K562 (cell line): Measurements from ENCODE around the gene B3GAT3. TPM values are rescaled to one million over a fixed set of nuclear protein-coding genes. Genes with fewer than 3 reads are reported as not detected.
"Not testable (repeated sequence)": the region's sequence is repeated elsewhere in the genome, so short reads cannot be mapped to it uniquely, and the experiment has no call there.

Experiments
- ATAC-seq: fragments of 200-7000 bp; cut with Tn5 transposase; 3 replicates; pipeline ENCODE4 v1.9.1; 2020; ENCODE audit warnings: moderate library complexity
- BruUV-seq: library from RNA; stranded (reverse); fragments of 400-500 nt; replicated peaks from 2 replicates; lab custom pipeline; 2021; lab: Mats Ljungman, UMichigan
- CTCF ChIA-PET: fragments of 300-600 bp; formaldehyde crosslinking; extraction: SDS; loops from one replicate; lab custom pipeline; 2021; ENCODE audit warnings: low intra/inter-chr PET ratio; lab: Yijun Ruan, JAX
- POLR2A ChIA-PET: fragments of 300-600, 350-650 bp; sonication (Branson Sonifier 250); formaldehyde crosslinking; extraction: SDS; loops from one replicate; lab custom pipeline; 2021; ENCODE audit warnings: antibody characterized with exemption, inconsistent platforms; lab: Yijun Ruan, JAX
- DNase-seq, 4 experiments: peaks; one replicate each; pipeline versions ENCODE4 v3.0.0 to v3.0.0-alpha.2; 2011 to 2018; ENCODE audit warnings: low spot score in 3 of 4, mixed read lengths in 3 of 4; ENCODE audit errors: extremely low read depth in 1 of 4
- FAIRE-seq: peaks from 2 replicates; lab custom pipeline; 2011; peaks lifted over from hg19 to GRCh38; lab: Jason Lieb, UNC
- H2AFZ ChIP-seq: 2 replicates; pipeline ENCODE4 v1.6.0; 2011; ENCODE audit warnings: low read depth, low read length, control low read depth, inconsistent platforms
- H3K27ac ChIP-seq: fragments of 200-600 bp; 3 replicates; pipeline ENCODE4 v1.8.0; 2011; ENCODE audit warnings: low read depth, mild to moderate bottlenecking, control low read depth, inconsistent platforms, low read length, moderate library complexity, mixed read lengths; ENCODE audit errors: extremely low read depth
- H3K27me3 ChIP-seq, 2 experiments: fragments of 300-600 bp in 1 of 2; 2 replicates in 1 of 2; 3 replicates in 1 of 2; pipeline versions ENCODE4 v1.6.0 to v1.8.0; 2011; ENCODE audit warnings: inconsistent platforms in 2 of 2, low read length in 2 of 2, mild to moderate bottlenecking in 1 of 2, mixed read lengths in 1 of 2, moderate library complexity in 1 of 2; ENCODE audit not compliant: control insufficient read depth in 2 of 2, insufficient read depth in 2 of 2
- H3K36me3 ChIP-seq: fragments of 300-600 bp; 3 replicates; pipeline ENCODE4 v1.8.0; 2011; ENCODE audit warnings: mild to moderate bottlenecking, low read length, inconsistent platforms; ENCODE audit not compliant: control insufficient read depth, insufficient read depth
- H3K4me1 ChIP-seq, 2 experiments: fragments of 200-600 bp in 1 of 2; replicated peaks in 1 of 2; 2 replicates in 1 of 2; 3 replicates in 1 of 2; pipeline versions ENCODE4 v1.5.1 to v1.8.0; 2011; ENCODE audit warnings: inconsistent platforms in 2 of 2, low read length in 2 of 2, mild to moderate bottlenecking in 1 of 2, mixed read lengths in 1 of 2, moderate library complexity in 1 of 2; ENCODE audit not compliant: control insufficient read depth in 2 of 2, insufficient read depth in 2 of 2
- H3K4me2 ChIP-seq: 2 replicates; pipeline ENCODE4 v1.6.1; 2011; ENCODE audit warnings: low read length, control low read depth, inconsistent platforms, mixed read lengths; ENCODE audit not compliant: insufficient read depth
- H3K4me3 ChIP-seq: fragments of 200-600 bp; sonication (generic), shearing (Covaris generic); 2 replicates; pipeline ENCODE4 v1.5.1; 2016; ENCODE audit warnings: control low read depth, inconsistent platforms
- H3K79me2 ChIP-seq: fragments of 200-600 bp; 3 replicates; pipeline ENCODE4 v1.8.0; 2011; ENCODE audit warnings: low read length, inconsistent platforms; ENCODE audit not compliant: control insufficient read depth, insufficient read depth
- H3K9ac ChIP-seq, 2 experiments: 2 replicates each; pipeline versions ENCODE4 v1.6.0 to v1.6.1; 2011; ENCODE audit warnings: low read depth in 2 of 2, low read length in 2 of 2, control low read depth in 1 of 2, inconsistent platforms in 1 of 2, mild to moderate bottlenecking in 1 of 2, mixed read lengths in 1 of 2; ENCODE audit not compliant: insufficient read depth in 1 of 2
- H3K9me1 ChIP-seq: one replicate; pipeline ENCODE4 v1.6.0; 2011; ENCODE audit warnings: inconsistent platforms, mild to moderate bottlenecking, low read length, moderate library complexity; ENCODE audit not compliant: control insufficient read depth, insufficient read depth
- H3K9me3 ChIP-seq: replicated peaks from 2 replicates; pipeline ENCODE4 v1.5.1; 2011; ENCODE audit warnings: low read depth, low read length, inconsistent platforms; ENCODE audit not compliant: control insufficient read depth, insufficient read depth
- H4K20me1 ChIP-seq: replicated peaks from 2 replicates; pipeline ENCODE4 v1.6.1; 2011; ENCODE audit warnings: low read length, inconsistent platforms, mixed read lengths; ENCODE audit not compliant: control insufficient read depth, insufficient read depth
- RBFOX2 ChIP-seq: fragments of 200-400 bp; formaldehyde crosslinking; IDR thresholded peaks from 2 replicates; pipeline ENCODE4 v1.6.1; 2017; ENCODE audit warnings: low read depth, mild to moderate bottlenecking, low read length, moderate library complexity
- ZNF121 ChIP-seq: sonication (generic); formaldehyde crosslinking; conservative IDR thresholded peaks from 2 replicates; pipeline ENCODE4 v1.8.0; 2022; ENCODE audit warnings: missing genetic modification reagents
- WGBS: fragments of 100-300 bp; shearing (Covaris generic); methylation state at CpG from one replicate; pipeline ENCODE4 v1.1.6; 2016; ENCODE audit warnings: low coverage, mixed read lengths; ENCODE audit not compliant: insufficient coverage; ENCODE audit errors: missing lambda C conversion rate; 5-methylcytosine and 5-hydroxymethylcytosine counted together
- in situ Hi-C: fragments of 300-500 bp; cut with MboI; formaldehyde crosslinking; loops from 4 replicates; pipeline ENCODE4 v1.15.0; 2018; ENCODE audit warnings: inconsistent platforms, mixed read lengths
- intact Hi-C: fragments of 100-400 bp; cut with micrococcal nuclease; formaldehyde crosslinking; loops from 2 replicates; pipeline ENCODE4 v1.14.2; 2022
- polyA plus RNA-seq, 8 experiments: library from polyadenylated mRNA; depleted of rRNA in 4 of 8; stranded (reverse) in 5 of 8; unstranded in 3 of 8; fragments of >200 nt; fragmentation: Nextera tagmentation in 2 of 8; fragmentation: Illumina TruSeq in 1 of 8; extraction: Ambion mirVana in 2 of 8; extraction: Trizol in 1 of 8; gene quantifications; 2 replicates each; pipeline versions ENCODE4 v1.2.1 to v1.2.3, GENCODE V29; 2011 to 2014; ENCODE audit warnings: inconsistent platforms in 1 of 8, missing spikeins in 1 of 8
- total RNA-seq, 7 experiments: library from RNA; depleted of rRNA in 6 of 7; stranded (reverse); fragments of >200 nt in 6 of 7; fragmentation: Illumina TruSeq in 2 of 7; extraction: Trizol in 2 of 7; gene quantifications; 2 replicates each; pipeline versions ENCODE4 v1.2.1 to v1.2.3, GENCODE V29; 2011 to 2021; ENCODE audit warnings: low replicate concordance in 1 of 7
- TF ChIP-seq, protein P1 (sequence below): fragments of 450-650 bp; IDR thresholded peaks from 2 replicates; pipeline ENCODE4 v1.6.1; 2017; ENCODE audit warnings: antibody characterized with exemption, mild to moderate bottlenecking

The B3GAT3 gene
- total and polyA plus RNA-seq, 9 of the 15 experiments (the other 6 are each of a cell fraction or from before 2014, with no cell fraction given), result 0.30 to 64.0 (median 21.4) TPM

DNA sequence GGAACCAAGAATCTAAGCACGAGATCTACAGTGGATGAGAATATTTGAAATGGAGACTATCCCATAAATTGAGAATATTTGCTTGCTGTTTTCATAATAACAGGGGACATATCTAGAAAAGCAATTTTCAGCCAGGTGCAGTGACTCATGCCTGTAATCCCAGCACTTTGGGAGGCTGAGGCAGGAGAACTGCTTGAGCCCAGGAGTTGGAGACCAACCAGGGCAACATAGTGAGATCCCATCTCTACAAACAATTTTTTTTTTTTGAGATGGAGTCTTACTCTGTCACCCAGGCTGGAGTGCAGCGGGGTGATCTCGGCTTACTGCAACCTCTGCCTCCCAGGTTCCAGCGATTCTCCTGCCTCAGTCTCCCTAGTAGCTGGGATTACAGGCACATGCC, 40.1 kb downstream of the B3GAT3 start:
- FAIRE-seq, BruUV-seq, intact Hi-C loops, H3K27ac ChIP-seq, H4K20me1 ChIP-seq, H3K4me1 ChIP-seq, CTCF ChIA-PET, H3K27me3 ChIP-seq, H3K9me1 ChIP-seq, DNase-seq, H2AFZ ChIP-seq, H3K4me3 ChIP-seq, H3K4me2 ChIP-seq, ATAC-seq, in situ Hi-C loops, H3K9me3 ChIP-seq: not testable (repeated sequence)
- peak; percentile 62 for TF ChIP-seq ZNF121
- peaks cover 12% of the 10 kb centered on the region; the same call in 2 of the 3 replicates for H3K79me2 ChIP-seq
- H3K9ac ChIP-seq, result peak overlapping the region in 1 of 2 experiments; percentile 75; a peak in 1 of 4 replicates
- 96% methylated on average over 4 of the region's 4 CpGs for WGBS
- POLR2A ChIA-PET, result interaction anchor here (4.6 kb wide), 1 partner anchor 7 kb away, joined by 33 read pairs; the partner anchor contains the start of gene EEF1G
- peaks cover 70% of the 10 kb centered on the region for H3K36me3 ChIP-seq

DNA sequence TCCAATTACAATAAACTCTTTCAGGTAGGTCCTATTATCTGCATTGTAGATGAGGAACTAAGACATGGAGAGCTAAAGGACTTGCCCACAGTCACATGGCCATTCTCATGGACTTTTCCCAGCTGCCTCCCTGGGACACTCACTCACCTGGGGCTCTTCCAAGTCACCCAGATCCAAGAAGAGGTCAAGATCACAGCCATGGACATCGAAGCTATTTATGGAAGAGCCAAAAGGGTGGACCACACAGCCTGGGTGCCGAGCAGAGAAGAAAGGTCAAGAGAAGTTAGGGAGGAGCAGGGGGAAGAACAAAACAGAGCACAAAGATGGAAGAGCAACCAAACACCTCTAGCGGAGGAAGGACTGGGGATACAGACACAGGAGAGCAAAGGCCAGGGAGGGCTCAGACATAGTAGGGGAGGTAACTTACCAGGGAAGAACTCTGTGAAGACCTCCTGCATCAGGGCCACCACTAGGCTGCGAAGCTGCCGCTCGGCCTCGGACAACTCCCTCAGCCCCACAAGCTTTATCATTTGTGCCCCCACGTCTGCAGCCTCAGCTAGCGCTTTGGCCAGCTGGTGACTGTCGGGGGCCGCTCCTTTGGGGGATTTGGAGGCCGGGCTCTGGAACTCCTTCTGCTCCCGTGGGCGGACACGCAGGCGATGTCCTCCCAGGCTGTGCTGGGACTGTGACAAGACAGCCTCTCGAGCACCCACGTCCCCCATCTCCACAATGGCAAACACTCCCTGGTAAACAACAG, 40.6 kb downstream of the B3GAT3 start:
- CTCF ChIA-PET, result no interaction called here
- Histone ChIP-seq H3K9me3 (no peaks in the 10 kb centered on the region; the same call in 1 of the 2 replicates), H3K4me3 (no peak overlapping the region), H3K9ac (peak overlapping the region in 1 of 2 experiments; percentile 75; a peak in 2 of 4 replicates), H4K20me1 (no peaks in the 10 kb centered on the region), H3K4me2 (no peak overlapping the region), H3K27me3 (no peaks in the 10 kb centered on the region), H3K79me2 (peaks cover 11% of the 10 kb centered on the region; the same call in 2 of the 3 replicates), H3K4me1 (peaks cover 0 to 9% of the 10 kb centered on the region in 2 experiments; a peak in 3 of 5 replicates), H3K36me3 (peaks cover 71% of the 10 kb centered on the region), H2AFZ (no peak overlapping the region), H3K9me1 (no peaks in the 10 kb centered on the region), H3K27ac (no peak overlapping the region; the same call in 2 of the 3 replicates)
- POLR2A ChIA-PET, result interaction anchor here (1.2 kb wide), 1 partner anchor 10 kb away, joined by 4 read pairs; the partner anchor contains the start of gene TUT1
- DNase-seq (no peak), ATAC-seq (no peak), FAIRE-seq (no peak)
- in situ Hi-C loops, result no loop called here
- TF ChIP-seq, protein P1, sequence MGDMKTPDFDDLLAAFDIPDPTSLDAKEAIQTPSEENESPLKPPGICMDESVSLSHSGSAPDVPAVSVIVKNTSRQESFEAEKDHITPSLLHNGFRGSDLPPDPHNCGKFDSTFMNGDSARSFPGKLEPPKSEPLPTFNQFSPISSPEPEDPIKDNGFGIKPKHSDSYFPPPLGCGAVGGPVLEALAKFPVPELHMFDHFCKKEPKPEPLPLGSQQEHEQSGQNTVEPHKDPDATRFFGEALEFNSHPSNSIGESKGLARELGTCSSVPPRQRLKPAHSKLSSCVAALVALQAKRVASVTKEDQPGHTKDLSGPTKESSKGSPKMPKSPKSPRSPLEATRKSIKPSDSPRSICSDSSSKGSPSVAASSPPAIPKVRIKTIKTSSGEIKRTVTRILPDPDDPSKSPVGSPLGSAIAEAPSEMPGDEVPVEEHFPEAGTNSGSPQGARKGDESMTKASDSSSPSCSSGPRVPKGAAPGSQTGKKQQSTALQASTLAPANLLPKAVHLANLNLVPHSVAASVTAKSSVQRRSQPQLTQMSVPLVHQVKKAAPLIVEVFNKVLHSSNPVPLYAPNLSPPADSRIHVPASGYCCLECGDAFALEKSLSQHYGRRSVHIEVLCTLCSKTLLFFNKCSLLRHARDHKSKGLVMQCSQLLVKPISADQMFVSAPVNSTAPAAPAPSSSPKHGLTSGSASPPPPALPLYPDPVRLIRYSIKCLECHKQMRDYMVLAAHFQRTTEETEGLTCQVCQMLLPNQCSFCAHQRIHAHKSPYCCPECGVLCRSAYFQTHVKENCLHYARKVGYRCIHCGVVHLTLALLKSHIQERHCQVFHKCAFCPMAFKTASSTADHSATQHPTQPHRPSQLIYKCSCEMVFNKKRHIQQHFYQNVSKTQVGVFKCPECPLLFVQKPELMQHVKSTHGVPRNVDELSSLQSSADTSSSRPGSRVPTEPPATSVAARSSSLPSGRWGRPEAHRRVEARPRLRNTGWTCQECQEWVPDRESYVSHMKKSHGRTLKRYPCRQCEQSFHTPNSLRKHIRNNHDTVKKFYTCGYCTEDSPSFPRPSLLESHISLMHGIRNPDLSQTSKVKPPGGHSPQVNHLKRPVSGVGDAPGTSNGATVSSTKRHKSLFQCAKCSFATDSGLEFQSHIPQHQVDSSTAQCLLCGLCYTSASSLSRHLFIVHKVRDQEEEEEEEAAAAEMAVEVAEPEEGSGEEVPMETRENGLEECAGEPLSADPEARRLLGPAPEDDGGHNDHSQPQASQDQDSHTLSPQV, result no peak
- TF ChIP-seq RBFOX2, result 0 out of 2 replicates have a peak, but pooled peaks have one; percentile 22
- intact Hi-C loops, result no loop called here
- BruUV-seq, result no TSS peak
- 90% methylated on average over 17 of the region's 18 CpGs for WGBS
